Measurements from ENCODE around the gene RIMBP2.

- TF ChIP-seq REST (IDR thresholded peaks at IDR 0.05; ENCODE audit: insufficient read depth in 1 of 2, low read depth in 2 of 2, low read length in 2 of 2): no peak
- no peak for TF ChIP-seq POLR2AphosphoS5 (IDR thresholded peaks at IDR 0.05; ENCODE audit: low read depth, low read length)
- TF ChIP-seq TAF1 (IDR thresholded peaks at IDR 0.05; ENCODE audit: borderline replicate concordance, insufficient read depth, low read length): no peak
- no peak for TF ChIP-seq SIN3A (IDR thresholded peaks at IDR 0.05; ENCODE audit: borderline replicate concordance, insufficient read depth, low read length)
- TF ChIP-seq FOXP2 (optimal IDR thresholded peaks at IDR 0.05; ENCODE audit: borderline replicate concordance, extremely low read depth, extremely low read length, insufficient read depth): no peak
Observed at GRCh38 chr12:130555221-130555620, 160.9 kb downstream of the RIMBP2 start.

All from PFSK-1 (cell line).